Neural cell (in vitro differentiated cells): ENCODE data around the gene DYNLL1. TPM values are rescaled to one million over a fixed set of nuclear protein-coding genes. Genes with fewer than 3 reads are reported as not detected.

Experiments used
- H2AFZ ChIP-seq: fragments of 200-600, 300-800 bp; sonication (generic), shearing (Covaris generic); 2 replicates; pipeline ENCODE4 v1.6.0; 2014; ENCODE audit warnings: low read depth, mild to moderate bottlenecking, antibody characterized with exemption, low read length, moderate library complexity
- H3F3A ChIP-seq: fragments of 200-600 bp; shearing (Covaris generic); 2 replicates; pipeline ENCODE4 v1.6.1; 2016; ENCODE audit warnings: mild to moderate bottlenecking, moderate library complexity, mixed read lengths, antibody characterized with exemption, low read length; ENCODE audit not compliant: insufficient read depth, poor library complexity, severe bottlenecking
- H3K27ac ChIP-seq: fragments of 200-600, 300-800 bp; sonication (generic), shearing (Covaris generic); 2 replicates; pipeline ENCODE4 v1.5.1; 2014; ENCODE audit warnings: mild to moderate bottlenecking, low read length, moderate library complexity
- H3K27me3 ChIP-seq: fragments of 300-800, 200-600 bp; sonication (generic), shearing (Covaris generic); 2 replicates; pipeline ENCODE4 v1.6.0; 2014; ENCODE audit warnings: mild to moderate bottlenecking, low read depth, low read length, moderate library complexity; ENCODE audit not compliant: insufficient read depth
- H3K36me3 ChIP-seq: fragments of 300-800, 200-600 bp; sonication (generic), shearing (Covaris generic); 2 replicates; pipeline ENCODE4 v1.5.1; 2014; ENCODE audit warnings: mild to moderate bottlenecking, antibody characterized with exemption, low read length, moderate library complexity; ENCODE audit not compliant: insufficient read depth
- H3K4me2 ChIP-seq: fragments of 300-800, 200-600 bp; sonication (generic), shearing (Covaris generic); 2 replicates; pipeline ENCODE4 v1.6.0; 2014; ENCODE audit warnings: mild to moderate bottlenecking, low read length
- H3K4me3 ChIP-seq: fragments of 300-800, 200-600 bp; sonication (generic), shearing (Covaris generic); 2 replicates; pipeline ENCODE4 v1.5.1; 2014; ENCODE audit warnings: mild to moderate bottlenecking, low read length, moderate library complexity
- H3K79me2 ChIP-seq: fragments of 200-600 bp; shearing (Covaris generic); replicated peaks from 2 replicates; pipeline ENCODE4 v1.6.0; 2014; ENCODE audit warnings: mild to moderate bottlenecking, low read length, moderate library complexity; ENCODE audit not compliant: insufficient read depth
- H3K9ac ChIP-seq: fragments of 300-800, 200-600 bp; sonication (generic), shearing (Covaris generic); 2 replicates; pipeline ENCODE4 v1.6.1; 2016; ENCODE audit warnings: mild to moderate bottlenecking, low read length, mixed read lengths
- H3K9me2 ChIP-seq: fragments of 200-600 bp; shearing (Covaris generic); 2 replicates; pipeline ENCODE4 v1.6.1; 2016; ENCODE audit warnings: mild to moderate bottlenecking, low read length, mixed read lengths; ENCODE audit not compliant: insufficient read depth
- H3K9me3 ChIP-seq: fragments of 200-600, 300-800 bp; sonication (generic), shearing (Covaris generic); 2 replicates; pipeline ENCODE4 v1.6.1; 2016; ENCODE audit warnings: mild to moderate bottlenecking, mixed run types, low read length, moderate library complexity, mixed read lengths
- H4K20me1 ChIP-seq: fragments of 200-600 bp; shearing (Covaris generic); 2 replicates; pipeline ENCODE4 v1.6.1; 2016; ENCODE audit warnings: mild to moderate bottlenecking, mixed run types; ENCODE audit not compliant: insufficient read depth
- EP300 ChIP-seq: fragments of 450-650 bp; conservative IDR thresholded peaks from 2 replicates; pipeline ENCODE4 v1.6.1; 2014; ENCODE audit warnings: antibody characterized with exemption, mild to moderate bottlenecking, moderate library complexity; ENCODE audit not compliant: poor library complexity, severe bottlenecking
- EZH2 ChIP-seq: fragments of 200-600, 300-800 bp; shearing (Covaris generic), sonication (generic); IDR thresholded peaks from 2 replicates; pipeline ENCODE4 v1.6.1; 2014; ENCODE audit warnings: antibody characterized with exemption, low read length, borderline replicate concordance, mild to moderate bottlenecking; ENCODE audit not compliant: insufficient read depth, poor library complexity, severe bottlenecking
- MXI1 ChIP-seq: fragments of 450-650 bp; conservative IDR thresholded peaks from 2 replicates; pipeline ENCODE4 v1.6.1; 2014; ENCODE audit warnings: antibody characterized with exemption, mild to moderate bottlenecking; ENCODE audit not compliant: poor library complexity, severe bottlenecking
- POLR2AphosphoS5 ChIP-seq: IDR thresholded peaks from 2 replicates; pipeline ENCODE4 v1.6.1; 2012
- RAD21 ChIP-seq: fragments of 450-650 bp; conservative IDR thresholded peaks from 2 replicates; pipeline ENCODE4 v1.6.1; 2014; ENCODE audit warnings: antibody characterized with exemption, mild to moderate bottlenecking, moderate library complexity
- SMC3 ChIP-seq: fragments of 450-650 bp; conservative IDR thresholded peaks from 2 replicates; pipeline ENCODE4 v1.6.1; 2014; ENCODE audit warnings: antibody characterized with exemption, mild to moderate bottlenecking, moderate library complexity; ENCODE audit not compliant: poor library complexity
- TAF1 ChIP-seq: IDR thresholded peaks from 2 replicates; pipeline ENCODE4 v1.6.1; 2012; ENCODE audit warnings: low read depth
- polyA plus RNA-seq: library from polyadenylated mRNA; depleted of rRNA; stranded (reverse); fragments of >200 nt; gene quantifications from 2 replicates; pipeline ENCODE4 v1.2.3, GENCODE V29; 2014
- TF ChIP-seq, protein P1 (sequence below): fragments of 450-650 bp; IDR thresholded peaks from 2 replicates; pipeline ENCODE4 v1.5.1; 2014; ENCODE audit warnings: antibody characterized with exemption, mild to moderate bottlenecking, moderate library complexity; ENCODE audit not compliant: poor library complexity, severe bottlenecking
- TF ChIP-seq, protein P2 (sequence below): IDR thresholded peaks from 2 replicates; pipeline ENCODE4 v1.6.1; 2012; ENCODE audit warnings: borderline replicate concordance

The DYNLL1 gene
- polyA plus RNA-seq, 1 donor from 2014 or later = 466 TPM

DNA sequence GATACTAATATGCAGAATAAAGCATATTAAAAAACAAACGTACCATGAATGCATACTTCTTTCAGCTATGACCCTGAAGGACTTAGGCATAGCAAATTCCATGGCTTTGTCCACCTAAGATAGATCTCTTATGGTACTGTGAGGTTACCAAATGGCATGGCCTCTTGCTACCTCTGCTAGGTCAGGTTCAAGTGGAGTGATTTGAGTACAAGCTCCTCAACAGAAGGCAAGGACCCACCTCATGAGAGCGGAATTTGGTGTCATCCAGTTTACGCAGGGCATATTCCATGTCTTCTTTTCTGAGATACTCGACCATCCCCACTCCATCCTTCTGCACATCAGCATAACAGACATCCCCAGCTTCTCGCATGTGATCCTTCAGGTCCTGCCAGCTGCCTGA, 32.2 kb upstream of the DYNLL1 start:
- no peak overlapping the region for H3K4me3 ChIP-seq
- H3K9me2 ChIP-seq = no peaks in the 10 kb centered on the region
- H4K20me1 ChIP-seq = peaks cover 8% of the 10 kb centered on the region
- no peaks in the 10 kb centered on the region for H3K27me3 ChIP-seq
- H3K9me3 ChIP-seq = no peaks in the 10 kb centered on the region
- H3K79me2 ChIP-seq = peaks cover 44% of the 10 kb centered on the region
- H2AFZ ChIP-seq = no peak overlapping the region
- no peak overlapping the region for H3K9ac ChIP-seq
- peaks cover 25% of the 10 kb centered on the region for H3K36me3 ChIP-seq
- TF ChIP-seq EZH2 (no peak), MXI1 (no peak), SMC3 (no peak), TAF1 (no peak), EP300 (no peak), POLR2AphosphoS5 (no peak), RAD21 (no peak)
- TF ChIP-seq, protein P1, sequence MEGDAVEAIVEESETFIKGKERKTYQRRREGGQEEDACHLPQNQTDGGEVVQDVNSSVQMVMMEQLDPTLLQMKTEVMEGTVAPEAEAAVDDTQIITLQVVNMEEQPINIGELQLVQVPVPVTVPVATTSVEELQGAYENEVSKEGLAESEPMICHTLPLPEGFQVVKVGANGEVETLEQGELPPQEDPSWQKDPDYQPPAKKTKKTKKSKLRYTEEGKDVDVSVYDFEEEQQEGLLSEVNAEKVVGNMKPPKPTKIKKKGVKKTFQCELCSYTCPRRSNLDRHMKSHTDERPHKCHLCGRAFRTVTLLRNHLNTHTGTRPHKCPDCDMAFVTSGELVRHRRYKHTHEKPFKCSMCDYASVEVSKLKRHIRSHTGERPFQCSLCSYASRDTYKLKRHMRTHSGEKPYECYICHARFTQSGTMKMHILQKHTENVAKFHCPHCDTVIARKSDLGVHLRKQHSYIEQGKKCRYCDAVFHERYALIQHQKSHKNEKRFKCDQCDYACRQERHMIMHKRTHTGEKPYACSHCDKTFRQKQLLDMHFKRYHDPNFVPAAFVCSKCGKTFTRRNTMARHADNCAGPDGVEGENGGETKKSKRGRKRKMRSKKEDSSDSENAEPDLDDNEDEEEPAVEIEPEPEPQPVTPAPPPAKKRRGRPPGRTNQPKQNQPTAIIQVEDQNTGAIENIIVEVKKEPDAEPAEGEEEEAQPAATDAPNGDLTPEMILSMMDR = no peak
- TF ChIP-seq, protein P2, sequence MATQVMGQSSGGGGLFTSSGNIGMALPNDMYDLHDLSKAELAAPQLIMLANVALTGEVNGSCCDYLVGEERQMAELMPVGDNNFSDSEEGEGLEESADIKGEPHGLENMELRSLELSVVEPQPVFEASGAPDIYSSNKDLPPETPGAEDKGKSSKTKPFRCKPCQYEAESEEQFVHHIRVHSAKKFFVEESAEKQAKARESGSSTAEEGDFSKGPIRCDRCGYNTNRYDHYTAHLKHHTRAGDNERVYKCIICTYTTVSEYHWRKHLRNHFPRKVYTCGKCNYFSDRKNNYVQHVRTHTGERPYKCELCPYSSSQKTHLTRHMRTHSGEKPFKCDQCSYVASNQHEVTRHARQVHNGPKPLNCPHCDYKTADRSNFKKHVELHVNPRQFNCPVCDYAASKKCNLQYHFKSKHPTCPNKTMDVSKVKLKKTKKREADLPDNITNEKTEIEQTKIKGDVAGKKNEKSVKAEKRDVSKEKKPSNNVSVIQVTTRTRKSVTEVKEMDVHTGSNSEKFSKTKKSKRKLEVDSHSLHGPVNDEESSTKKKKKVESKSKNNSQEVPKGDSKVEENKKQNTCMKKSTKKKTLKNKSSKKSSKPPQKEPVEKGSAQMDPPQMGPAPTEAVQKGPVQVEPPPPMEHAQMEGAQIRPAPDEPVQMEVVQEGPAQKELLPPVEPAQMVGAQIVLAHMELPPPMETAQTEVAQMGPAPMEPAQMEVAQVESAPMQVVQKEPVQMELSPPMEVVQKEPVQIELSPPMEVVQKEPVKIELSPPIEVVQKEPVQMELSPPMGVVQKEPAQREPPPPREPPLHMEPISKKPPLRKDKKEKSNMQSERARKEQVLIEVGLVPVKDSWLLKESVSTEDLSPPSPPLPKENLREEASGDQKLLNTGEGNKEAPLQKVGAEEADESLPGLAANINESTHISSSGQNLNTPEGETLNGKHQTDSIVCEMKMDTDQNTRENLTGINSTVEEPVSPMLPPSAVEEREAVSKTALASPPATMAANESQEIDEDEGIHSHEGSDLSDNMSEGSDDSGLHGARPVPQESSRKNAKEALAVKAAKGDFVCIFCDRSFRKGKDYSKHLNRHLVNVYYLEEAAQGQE = no peak
- H3K4me2 ChIP-seq = no peak overlapping the region
- H3K27ac ChIP-seq = no peak overlapping the region
- peaks cover 7% of the 10 kb centered on the region for H3F3A ChIP-seq

DNA sequence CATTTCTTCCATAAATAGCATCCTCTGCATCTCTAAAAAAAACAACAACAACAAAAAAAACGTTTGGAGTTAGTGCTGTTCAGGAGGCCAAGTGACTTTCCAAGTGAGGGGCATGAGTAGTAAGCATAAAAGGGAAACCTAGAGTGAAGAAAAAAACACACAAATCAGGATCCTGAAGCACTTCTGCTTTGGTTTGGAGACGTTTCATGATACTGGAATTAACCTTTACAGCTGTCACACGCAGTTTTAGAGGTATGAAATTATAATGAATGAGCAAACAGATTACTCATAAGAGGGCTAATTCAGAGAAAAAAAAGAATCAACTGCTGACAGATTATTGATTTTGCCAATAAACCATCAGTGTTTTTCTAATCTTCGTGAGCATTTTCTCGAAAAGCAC, 30.2 kb upstream of the DYNLL1 start:
- H2AFZ ChIP-seq = no peak overlapping the region
- H3K9me3 ChIP-seq = no peaks in the 10 kb centered on the region
- no peak overlapping the region for H3K9ac ChIP-seq
- TF ChIP-seq MXI1 (no peak), TAF1 (no peak), POLR2AphosphoS5 (no peak), SMC3 (no peak), RAD21 (no peak), EZH2 (no peak), EP300 (no peak)
- TF ChIP-seq, protein P2 = no peak
- no peak overlapping the region for H3K4me2 ChIP-seq
- H3K79me2 ChIP-seq = peaks cover 49% of the 10 kb centered on the region
- H3K36me3 ChIP-seq = peaks cover 25% of the 10 kb centered on the region
- no peaks in the 10 kb centered on the region for H3K27me3 ChIP-seq
- peaks cover 7% of the 10 kb centered on the region for H3F3A ChIP-seq
- peaks cover 8% of the 10 kb centered on the region for H4K20me1 ChIP-seq
- H3K4me3 ChIP-seq = no peak overlapping the region
- no peak overlapping the region for H3K27ac ChIP-seq
- H3K9me2 ChIP-seq = no peaks in the 10 kb centered on the region
